ENCODE results near the gene KANK2. TPM values are rescaled to one million over a fixed set of nuclear protein-coding genes. Genes with fewer than 3 reads are reported as not detected.

KANK2 gene
- total and polyA plus RNA-seq, 10 of the 15 experiments (the other 5 are each of a cell fraction or from before 2014, with no cell fraction given): 4.9 to 33.0 (median 21.0) TPM

GRCh38 chr19:11169896-11170678 lies 27.3 kb downstream of the KANK2 start:
- H3K36me3 ChIP-seq (ENCODE audit: control insufficient read depth in 2 of 2, insufficient read depth in 2 of 2, low read length in 1 of 2): peaks cover 0 to 6% of the 10 kb centered on the region in 2 experiments; a peak in 2 of 4 replicates
- in situ Hi-C loops (cut with MboI) (no loop called here), intact Hi-C loops (cut with micrococcal nuclease; ENCODE audit: unreplicated experiment) (no loop called here)
- no peak overlapping the region for H3K4me3 ChIP-seq
- CTCF ChIA-PET: no interaction called here
- H3K27me3 ChIP-seq (replicated peaks in 1 of 2; ENCODE audit: control insufficient read depth in 2 of 2, insufficient read depth in 2 of 2, low read length in 1 of 2): no peaks in the 10 kb centered on the region
- no peaks in the 10 kb centered on the region for H3K79me2 ChIP-seq (ENCODE audit: control insufficient read depth, insufficient read depth, low read length)
- WGBS (ENCODE audit: insufficient coverage, insufficient replicate concordance, low lambda C conversion rate, missing lambda C conversion rate): 87% methylated on average over 31 of the region's 31 CpGs
- TF ChIP-seq ZSCAN29 (IDR thresholded peaks at IDR 0.05): no peak
- TF ChIP-seq NR2C1 (IDR thresholded peaks at IDR 0.05): no peak
- TF ChIP-seq EED (IDR thresholded peaks at IDR 0.05; ENCODE audit: low read depth): no peak
- TF ChIP-seq, protein P1, sequence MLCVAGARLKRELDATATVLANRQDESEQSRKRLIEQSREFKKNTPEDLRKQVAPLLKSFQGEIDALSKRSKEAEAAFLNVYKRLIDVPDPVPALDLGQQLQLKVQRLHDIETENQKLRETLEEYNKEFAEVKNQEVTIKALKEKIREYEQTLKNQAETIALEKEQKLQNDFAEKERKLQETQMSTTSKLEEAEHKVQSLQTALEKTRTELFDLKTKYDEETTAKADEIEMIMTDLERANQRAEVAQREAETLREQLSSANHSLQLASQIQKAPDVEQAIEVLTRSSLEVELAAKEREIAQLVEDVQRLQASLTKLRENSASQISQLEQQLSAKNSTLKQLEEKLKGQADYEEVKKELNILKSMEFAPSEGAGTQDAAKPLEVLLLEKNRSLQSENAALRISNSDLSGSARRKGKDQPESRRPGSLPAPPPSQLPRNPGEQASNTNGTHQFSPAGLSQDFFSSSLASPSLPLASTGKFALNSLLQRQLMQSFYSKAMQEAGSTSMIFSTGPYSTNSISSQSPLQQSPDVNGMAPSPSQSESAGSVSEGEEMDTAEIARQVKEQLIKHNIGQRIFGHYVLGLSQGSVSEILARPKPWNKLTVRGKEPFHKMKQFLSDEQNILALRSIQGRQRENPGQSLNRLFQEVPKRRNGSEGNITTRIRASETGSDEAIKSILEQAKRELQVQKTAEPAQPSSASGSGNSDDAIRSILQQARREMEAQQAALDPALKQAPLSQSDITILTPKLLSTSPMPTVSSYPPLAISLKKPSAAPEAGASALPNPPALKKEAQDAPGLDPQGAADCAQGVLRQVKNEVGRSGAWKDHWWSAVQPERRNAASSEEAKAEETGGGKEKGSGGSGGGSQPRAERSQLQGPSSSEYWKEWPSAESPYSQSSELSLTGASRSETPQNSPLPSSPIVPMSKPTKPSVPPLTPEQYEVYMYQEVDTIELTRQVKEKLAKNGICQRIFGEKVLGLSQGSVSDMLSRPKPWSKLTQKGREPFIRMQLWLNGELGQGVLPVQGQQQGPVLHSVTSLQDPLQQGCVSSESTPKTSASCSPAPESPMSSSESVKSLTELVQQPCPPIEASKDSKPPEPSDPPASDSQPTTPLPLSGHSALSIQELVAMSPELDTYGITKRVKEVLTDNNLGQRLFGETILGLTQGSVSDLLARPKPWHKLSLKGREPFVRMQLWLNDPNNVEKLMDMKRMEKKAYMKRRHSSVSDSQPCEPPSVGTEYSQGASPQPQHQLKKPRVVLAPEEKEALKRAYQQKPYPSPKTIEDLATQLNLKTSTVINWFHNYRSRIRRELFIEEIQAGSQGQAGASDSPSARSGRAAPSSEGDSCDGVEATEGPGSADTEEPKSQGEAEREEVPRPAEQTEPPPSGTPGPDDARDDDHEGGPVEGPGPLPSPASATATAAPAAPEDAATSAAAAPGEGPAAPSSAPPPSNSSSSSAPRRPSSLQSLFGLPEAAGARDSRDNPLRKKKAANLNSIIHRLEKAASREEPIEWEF (IDR thresholded peaks at IDR 0.05; ENCODE audit: insufficient replicate concordance, low read depth, low read length): no peak
- TF ChIP-seq NBN (IDR thresholded peaks at IDR 0.05): no peak
- no peak for TF ChIP-seq JUNB (IDR thresholded peaks at IDR 0.05)
- TF ChIP-seq HDAC6 (IDR thresholded peaks at IDR 0.05; ENCODE audit: unreplicated experiment): no peak
- TF ChIP-seq KDM1A (IDR thresholded peaks at IDR 0.05; ENCODE audit: borderline replicate concordance): no peak
- TF ChIP-seq PBX3 (IDR thresholded peaks at IDR 0.05; ENCODE audit: insufficient replicate concordance, low read depth, low read length): no peak
- TF ChIP-seq ZNF24 (IDR thresholded peaks at IDR 0.05): no peak
- RAD21 ChIA-PET (ENCODE audit: unreplicated experiment): no interaction called here
- SMC1A ChIA-PET (ENCODE audit: uncharacterized antibody, unreplicated experiment): no interaction called here
- H2AFZ ChIP-seq (ENCODE audit: control insufficient read depth, low read depth, low read length): no peak overlapping the region
- H3K27ac ChIP-seq (ENCODE audit: control insufficient read depth, insufficient read depth): no peak overlapping the region
- POLR2A ChIA-PET: no interaction called here
- no peaks in the 10 kb centered on the region for H3K9me3 ChIP-seq (replicated peaks; ENCODE audit: control insufficient read depth, insufficient read depth, low read length)
- DNase-seq (ENCODE audit: low read depth, low spot score): no peak
- no peak overlapping the region for H3K9ac ChIP-seq (ENCODE audit: control insufficient read depth, insufficient read depth, low read length)
- no peak for ATAC-seq
- no TSS peak for BruUV-seq (replicated peaks)
- no peaks in the 10 kb centered on the region for H3K4me1 ChIP-seq (ENCODE audit: control insufficient read depth, insufficient read depth, low read length)
- no peak for FAIRE-seq
- H4K20me1 ChIP-seq (ENCODE audit: control insufficient read depth, insufficient read depth): no peaks in the 10 kb centered on the region
- H3K4me2 ChIP-seq (ENCODE audit: control insufficient read depth, insufficient read depth): no peak overlapping the region

Measured in GM12878 (cell line).